ENCODE data around the gene DNAJC27. TPM values are rescaled to one million over a fixed set of nuclear protein-coding genes. Genes with fewer than 3 reads are reported as not detected.

DNAJC27 gene
- total RNA-seq, 1 experiment from 2014 or later: 5.1 TPM

DNA sequence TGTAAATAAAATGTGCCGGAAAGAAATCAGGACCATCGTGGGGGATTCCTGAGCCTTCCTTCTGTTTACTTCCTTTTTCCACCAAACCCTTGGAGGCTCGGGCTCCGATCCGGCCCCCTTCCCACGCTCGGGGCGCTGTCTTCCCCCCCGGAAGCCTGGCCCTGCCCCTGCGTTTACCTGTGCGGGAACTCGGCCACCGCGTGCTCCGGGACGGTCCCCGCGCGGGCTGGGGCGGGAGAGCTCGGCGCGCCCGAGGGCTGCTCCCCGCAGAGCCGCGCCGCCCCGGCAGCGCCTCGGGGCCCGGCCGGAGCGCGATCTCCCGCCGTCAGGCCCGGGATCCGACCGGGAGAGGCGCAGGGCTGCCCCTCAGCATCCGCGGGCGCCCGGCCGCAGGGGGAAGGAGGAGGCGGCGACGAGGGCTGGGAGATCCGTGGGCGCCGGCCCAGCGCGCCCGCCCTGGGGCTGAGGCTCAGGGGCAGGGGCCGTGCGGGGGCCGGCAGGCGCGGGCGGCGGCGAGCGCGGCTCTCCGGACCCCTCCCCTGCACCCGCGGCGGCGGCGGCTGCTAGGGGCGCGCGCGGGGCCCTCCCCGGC, 52.2 kb downstream of the DNAJC27 start:
- Mint-ChIP-seq H3K4me3 (peak overlapping the region; percentile 80), H3K9me3 (no peaks in the 10 kb centered on the region), H3K36me3 (ENCODE audit: insufficient read depth in 1 of 3, low read depth in 3 of 3) (peaks cover 2 to 17% (median 14%) of the 10 kb centered on the region in 3 experiments; a peak in 6 of 7 replicates), H3K27ac (no peak overlapping the region; a peak in 1 of 7 replicates), H3K4me1 (peaks cover 20 to 23% of the 10 kb centered on the region in 2 experiments), H3K27me3 (ENCODE audit: low read depth) (peaks cover 8% of the 10 kb centered on the region)
- Histone ChIP-seq H3K23me2 (ENCODE audit: insufficient read length, low read depth, low read length, poor library complexity, severe bottlenecking) (no peaks in the 10 kb centered on the region), H3K18ac (ENCODE audit: insufficient read length, low read depth, low read length) (no peak overlapping the region), H3K9me3 (ENCODE audit: control insufficient read depth, low read depth, low read length) (no peaks in the 10 kb centered on the region), H2BK120ac (ENCODE audit: low read depth, low read length, poor library complexity, severe bottlenecking) (no peak overlapping the region), H3K27me3 (ENCODE audit: insufficient read depth, low read length) (no peaks in the 10 kb centered on the region), H2BK15ac (ENCODE audit: low read depth, low read length) (no peak overlapping the region), H3T11ph (ENCODE audit: low read length) (no peak overlapping the region), H3K27ac (ENCODE audit: insufficient read length, low read depth, low read length) (no peak overlapping the region), H3K23ac (ENCODE audit: insufficient read length, low read depth, low read length) (no peak overlapping the region), H2AFZ (ENCODE audit: low read length) (no peak overlapping the region), H2AK5ac (ENCODE audit: insufficient read length, low read length) (no peak overlapping the region), H4K5ac (ENCODE audit: insufficient read length, low read depth, low read length) (no peak overlapping the region), H4K20me1 (ENCODE audit: control insufficient read depth, insufficient read depth, insufficient read length) (no peaks in the 10 kb centered on the region), H3K79me2 (ENCODE audit: insufficient read depth, low read length) (peaks cover 2% of the 10 kb centered on the region; the same call in 1 of the 2 replicates), H3K4ac (ENCODE audit: low read depth, low read length) (no peak overlapping the region), H3K9ac (ENCODE audit: extremely low read depth, insufficient read length, low read length) (no peak overlapping the region), H4K91ac (ENCODE audit: insufficient read length, low read depth, low read length) (no peak overlapping the region), H3K56ac (ENCODE audit: insufficient read length, low read depth, low read length) (no peak overlapping the region), H3K79me1 (ENCODE audit: insufficient read depth, low read depth, low read length, poor library complexity, severe bottlenecking) (no peaks in the 10 kb centered on the region), H2BK5ac (ENCODE audit: insufficient read length, low read length) (no peak overlapping the region), H2BK12ac (ENCODE audit: insufficient read length, low read depth, low read length) (no peak overlapping the region), H4K8ac (replicated peaks; ENCODE audit: insufficient read length, low read depth, low read length) (no peak overlapping the region), H3K4me2 (ENCODE audit: insufficient read depth, insufficient read length, low read length) (peak overlapping the region; percentile 42), H3K4me1 (ENCODE audit: insufficient read depth, low read length) (no peaks in the 10 kb centered on the region), H2BK20ac (ENCODE audit: low read depth, low read length, poor library complexity, severe bottlenecking) (no peak overlapping the region), H3K14ac (ENCODE audit: insufficient read depth, low read length) (no peak overlapping the region)
- TF ChIP-seq, protein P1, sequence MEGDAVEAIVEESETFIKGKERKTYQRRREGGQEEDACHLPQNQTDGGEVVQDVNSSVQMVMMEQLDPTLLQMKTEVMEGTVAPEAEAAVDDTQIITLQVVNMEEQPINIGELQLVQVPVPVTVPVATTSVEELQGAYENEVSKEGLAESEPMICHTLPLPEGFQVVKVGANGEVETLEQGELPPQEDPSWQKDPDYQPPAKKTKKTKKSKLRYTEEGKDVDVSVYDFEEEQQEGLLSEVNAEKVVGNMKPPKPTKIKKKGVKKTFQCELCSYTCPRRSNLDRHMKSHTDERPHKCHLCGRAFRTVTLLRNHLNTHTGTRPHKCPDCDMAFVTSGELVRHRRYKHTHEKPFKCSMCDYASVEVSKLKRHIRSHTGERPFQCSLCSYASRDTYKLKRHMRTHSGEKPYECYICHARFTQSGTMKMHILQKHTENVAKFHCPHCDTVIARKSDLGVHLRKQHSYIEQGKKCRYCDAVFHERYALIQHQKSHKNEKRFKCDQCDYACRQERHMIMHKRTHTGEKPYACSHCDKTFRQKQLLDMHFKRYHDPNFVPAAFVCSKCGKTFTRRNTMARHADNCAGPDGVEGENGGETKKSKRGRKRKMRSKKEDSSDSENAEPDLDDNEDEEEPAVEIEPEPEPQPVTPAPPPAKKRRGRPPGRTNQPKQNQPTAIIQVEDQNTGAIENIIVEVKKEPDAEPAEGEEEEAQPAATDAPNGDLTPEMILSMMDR (conservative IDR thresholded peaks at IDR 0.05): no peak
- no peak for DNase-seq
- no CpG with 5 or more reads among the region's 76 CpGs for WGBS (ENCODE audit: extremely low coverage, insufficient read length, low lambda C conversion rate)

Measured in H9 (cell line).